Measurements from ENCODE around the gene CDC42EP5.

DNA sequence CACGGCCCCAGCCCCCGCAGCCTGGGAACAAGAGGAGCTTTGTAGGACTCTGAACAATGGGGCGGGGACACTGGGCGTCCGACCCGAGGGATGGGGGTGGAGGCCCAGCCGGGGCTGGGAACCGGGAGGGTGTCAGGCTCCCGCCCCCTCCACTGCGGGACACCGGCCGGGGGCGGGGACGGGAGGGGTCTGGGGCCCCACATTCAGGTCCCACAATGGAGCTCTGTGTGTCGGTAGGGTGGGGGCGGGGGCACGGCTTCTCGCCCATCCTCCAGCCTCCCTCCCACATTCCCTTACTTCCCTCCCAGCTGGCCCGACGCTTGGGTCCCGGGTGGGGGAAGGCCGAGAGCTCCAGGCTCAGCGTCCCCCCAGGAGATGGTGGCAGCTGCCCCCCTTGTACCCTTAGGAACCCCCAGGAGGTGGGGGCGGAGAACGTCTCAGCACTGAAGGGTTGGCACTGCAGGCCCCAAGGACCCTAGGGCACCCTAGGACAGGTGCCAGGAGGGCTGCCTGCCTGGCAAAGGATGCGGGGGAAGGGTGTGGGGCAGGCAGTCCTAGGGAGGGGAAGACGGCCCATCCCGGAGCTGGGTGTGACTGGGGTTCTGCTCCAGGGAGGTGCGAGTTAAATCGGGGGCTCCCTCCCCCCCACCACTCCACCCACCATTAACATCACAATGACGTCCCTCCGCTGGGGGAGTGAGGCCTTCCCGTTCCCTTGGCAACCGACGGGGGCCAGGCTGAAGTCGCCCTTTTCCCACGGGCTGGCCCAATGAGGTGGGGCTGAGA, 52.5 kb downstream of the CDC42EP5 start:
- TF ChIP-seq POLR2AphosphoS5 (IDR thresholded peaks at IDR 0.05; ENCODE audit: low read depth, low read length) = no peak
- TF ChIP-seq TAF1 (IDR thresholded peaks at IDR 0.05; ENCODE audit: borderline replicate concordance, insufficient read depth, low read length) = no peak
- no peak for TF ChIP-seq SIN3A (IDR thresholded peaks at IDR 0.05; ENCODE audit: borderline replicate concordance, insufficient read depth, low read length)
- TF ChIP-seq, protein P1, sequence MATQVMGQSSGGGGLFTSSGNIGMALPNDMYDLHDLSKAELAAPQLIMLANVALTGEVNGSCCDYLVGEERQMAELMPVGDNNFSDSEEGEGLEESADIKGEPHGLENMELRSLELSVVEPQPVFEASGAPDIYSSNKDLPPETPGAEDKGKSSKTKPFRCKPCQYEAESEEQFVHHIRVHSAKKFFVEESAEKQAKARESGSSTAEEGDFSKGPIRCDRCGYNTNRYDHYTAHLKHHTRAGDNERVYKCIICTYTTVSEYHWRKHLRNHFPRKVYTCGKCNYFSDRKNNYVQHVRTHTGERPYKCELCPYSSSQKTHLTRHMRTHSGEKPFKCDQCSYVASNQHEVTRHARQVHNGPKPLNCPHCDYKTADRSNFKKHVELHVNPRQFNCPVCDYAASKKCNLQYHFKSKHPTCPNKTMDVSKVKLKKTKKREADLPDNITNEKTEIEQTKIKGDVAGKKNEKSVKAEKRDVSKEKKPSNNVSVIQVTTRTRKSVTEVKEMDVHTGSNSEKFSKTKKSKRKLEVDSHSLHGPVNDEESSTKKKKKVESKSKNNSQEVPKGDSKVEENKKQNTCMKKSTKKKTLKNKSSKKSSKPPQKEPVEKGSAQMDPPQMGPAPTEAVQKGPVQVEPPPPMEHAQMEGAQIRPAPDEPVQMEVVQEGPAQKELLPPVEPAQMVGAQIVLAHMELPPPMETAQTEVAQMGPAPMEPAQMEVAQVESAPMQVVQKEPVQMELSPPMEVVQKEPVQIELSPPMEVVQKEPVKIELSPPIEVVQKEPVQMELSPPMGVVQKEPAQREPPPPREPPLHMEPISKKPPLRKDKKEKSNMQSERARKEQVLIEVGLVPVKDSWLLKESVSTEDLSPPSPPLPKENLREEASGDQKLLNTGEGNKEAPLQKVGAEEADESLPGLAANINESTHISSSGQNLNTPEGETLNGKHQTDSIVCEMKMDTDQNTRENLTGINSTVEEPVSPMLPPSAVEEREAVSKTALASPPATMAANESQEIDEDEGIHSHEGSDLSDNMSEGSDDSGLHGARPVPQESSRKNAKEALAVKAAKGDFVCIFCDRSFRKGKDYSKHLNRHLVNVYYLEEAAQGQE (IDR thresholded peaks at IDR 0.05; ENCODE audit: insufficient read depth in 1 of 2, low read depth in 2 of 2, low read length in 2 of 2) = no peak
